Measurements from ENCODE around the gene PIEZO2.

DNA sequence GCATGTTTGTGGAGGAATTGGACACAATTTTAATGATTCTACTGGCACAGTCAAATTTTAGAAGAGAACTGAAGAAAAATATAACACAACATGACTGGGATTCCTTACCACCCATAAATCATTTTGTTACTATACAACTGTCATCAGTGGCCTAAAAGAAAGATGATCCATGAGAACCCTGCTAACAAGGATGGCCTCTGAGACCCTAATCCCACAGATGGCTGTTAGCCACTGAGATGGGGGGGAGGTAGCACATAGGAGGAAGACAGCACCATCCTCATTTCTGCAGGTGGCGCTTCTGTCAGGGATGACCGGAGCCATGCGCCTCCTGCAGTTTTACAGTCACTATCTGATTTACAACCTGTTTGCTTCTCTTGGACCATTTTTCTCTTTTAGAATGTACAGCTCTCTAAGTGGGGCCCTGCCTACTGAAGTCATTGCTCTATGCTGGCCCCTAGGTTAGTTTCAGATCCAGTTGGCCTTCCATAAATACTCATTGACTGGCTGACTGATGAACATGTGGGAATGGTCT is 343.7 kb downstream of the PIEZO2 start:
- no peak for TF ChIP-seq CTCF (IDR thresholded peaks at IDR 0.05)
- no peak for TF ChIP-seq POLR2A (IDR thresholded peaks at IDR 0.05)

Data from ovary (tissue), 3 donors.